SHP77 treated with DMSO at 0.1 percent for 48 hours (cell line): ENCODE data around the gene PARP8.
"Not testable (repeated sequence)": the region's sequence is repeated elsewhere in the genome, so short reads cannot be mapped to it uniquely, and the experiment has no call there.

ENCODE experiments used
- DNase-seq: peaks from one replicate; lab custom pipeline; 2025; lab: John Stamatoyannopoulos, UW

Gene PARP8

DNA sequence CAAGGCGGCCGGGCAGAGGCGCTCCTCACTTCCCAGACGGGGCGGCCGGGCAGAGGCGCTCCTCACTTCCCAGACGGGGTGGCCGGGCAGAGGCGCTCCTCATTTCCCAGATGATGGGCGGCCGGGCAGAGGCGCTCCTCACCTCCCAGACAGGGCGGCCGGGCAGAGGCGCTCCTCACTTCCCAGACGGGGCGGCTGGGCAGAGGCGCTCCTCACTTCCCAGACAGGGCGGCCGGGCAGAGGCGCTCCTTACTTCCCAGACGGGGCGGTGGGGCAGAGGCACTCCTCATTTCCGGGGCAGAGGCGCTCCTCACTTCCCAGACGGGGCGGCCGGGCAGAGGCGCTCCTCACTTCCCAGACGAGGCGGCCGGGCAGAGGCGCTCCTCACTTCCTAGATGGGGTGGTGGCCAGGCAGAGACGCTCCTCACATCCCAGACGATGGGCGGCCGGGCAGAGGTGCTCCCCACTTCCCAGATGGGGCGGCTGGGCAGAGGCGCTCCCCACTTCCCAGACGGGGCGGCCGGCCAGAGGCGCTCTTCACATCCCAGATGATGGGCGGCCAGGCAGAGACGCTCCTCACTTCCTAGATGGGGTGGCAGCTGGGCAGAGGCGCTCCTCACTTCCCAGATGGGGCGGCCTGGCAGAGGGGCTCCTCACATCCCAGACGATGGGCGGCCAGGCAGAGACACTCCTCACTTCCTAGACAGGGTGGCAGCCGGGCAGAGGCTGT is 108.2 kb downstream of the PARP8 start:
- not testable (repeated sequence) for DNase-seq

DNA sequence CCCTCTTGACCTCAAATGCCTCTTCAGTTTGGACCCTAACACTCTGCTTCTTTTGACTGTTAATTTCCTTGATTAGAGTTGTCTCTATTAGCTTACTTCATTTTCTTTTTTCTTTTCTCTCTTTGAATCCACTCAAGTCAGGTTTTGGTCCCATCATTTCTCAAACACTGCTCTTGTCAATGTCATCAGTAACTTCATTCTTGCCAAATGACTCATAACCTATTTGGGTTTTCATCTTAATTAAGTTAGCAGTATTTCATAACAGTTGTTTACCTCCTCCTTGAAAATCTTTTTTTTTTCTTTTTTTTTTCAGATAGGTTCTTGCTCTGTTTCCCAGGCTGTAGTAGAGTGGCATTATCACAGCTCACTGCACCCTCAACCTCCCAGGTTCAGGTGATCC is 119.6 kb downstream of the PARP8 start:
- DNase-seq = no peak

DNA sequence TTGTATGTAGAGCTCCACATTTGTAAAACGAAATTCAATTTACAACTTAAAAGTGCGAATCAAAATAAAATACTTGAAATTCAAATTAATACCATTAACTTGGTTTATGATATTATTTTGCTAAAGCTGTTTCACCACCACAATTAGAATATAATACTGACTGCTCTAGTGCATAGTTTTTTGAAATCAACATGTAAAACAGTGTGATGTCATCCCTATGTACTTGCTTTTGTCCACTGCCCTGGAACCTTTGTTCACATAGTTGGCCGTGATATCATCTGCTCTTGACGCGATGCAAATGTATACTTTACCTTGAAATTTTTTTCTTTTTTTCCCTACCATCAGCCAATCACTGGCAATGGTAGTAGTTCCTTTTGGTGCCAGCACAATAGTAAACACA is 125.4 kb downstream of the PARP8 start:
- DNase-seq = no peak

DNA sequence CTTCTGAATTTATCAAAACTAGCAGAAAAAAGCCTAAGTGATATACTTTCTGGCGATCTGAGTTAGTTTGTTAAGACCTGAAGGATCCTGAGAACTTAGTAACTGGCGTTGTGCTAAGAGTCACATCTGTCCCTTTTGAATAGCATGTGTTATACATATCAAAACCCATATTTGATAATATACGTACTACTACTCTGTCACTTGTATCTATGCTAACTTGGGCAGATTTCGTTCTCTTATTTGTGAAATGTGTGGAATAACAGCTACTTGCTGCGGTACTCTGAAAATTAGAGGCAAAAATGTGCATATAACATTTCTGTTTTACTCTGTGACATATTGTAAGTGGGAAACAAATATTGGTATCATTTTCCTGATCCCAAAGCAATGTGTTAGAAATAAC is 126.4 kb downstream of the PARP8 start:
- DNase-seq = no peak

DNA sequence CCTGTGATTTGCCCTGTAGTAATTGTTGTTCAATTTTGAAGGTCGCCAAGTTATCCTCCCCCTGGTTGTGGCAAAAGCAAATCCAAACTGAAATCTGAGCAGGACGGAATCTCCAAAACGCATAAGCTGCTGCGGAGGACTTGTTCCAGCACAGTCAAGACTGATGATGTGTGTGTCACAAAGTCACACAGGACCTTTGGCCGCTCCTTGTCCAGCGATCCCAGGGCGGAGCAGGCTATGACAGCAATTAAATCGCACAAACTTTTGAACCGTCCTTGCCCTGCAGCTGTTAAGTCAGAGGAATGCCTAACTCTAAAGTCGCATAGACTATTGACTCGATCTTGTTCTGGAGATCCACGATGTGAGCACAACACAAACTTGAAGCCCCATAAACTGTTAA is 128.4 kb downstream of the PARP8 start:
- DNase-seq = no peak

DNA sequence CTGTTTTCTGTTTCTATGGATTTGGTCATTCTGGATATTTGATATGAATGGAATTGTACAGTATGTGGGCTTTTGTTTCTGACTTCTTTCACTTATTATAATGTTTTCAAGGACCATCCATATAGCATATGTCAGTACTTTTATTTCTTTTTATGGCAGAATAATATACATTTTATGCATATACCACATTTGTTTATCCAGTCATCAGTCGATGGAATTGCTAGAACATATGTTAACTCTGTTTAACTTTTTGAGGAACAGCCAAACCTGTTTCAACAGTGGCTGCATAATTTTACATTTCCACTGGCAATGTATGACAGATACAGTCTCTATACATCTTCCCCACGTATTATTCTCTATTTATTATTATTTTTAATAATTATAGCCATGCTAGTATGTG is 131.6 kb downstream of the PARP8 start:
- DNase-seq = no peak

DNA sequence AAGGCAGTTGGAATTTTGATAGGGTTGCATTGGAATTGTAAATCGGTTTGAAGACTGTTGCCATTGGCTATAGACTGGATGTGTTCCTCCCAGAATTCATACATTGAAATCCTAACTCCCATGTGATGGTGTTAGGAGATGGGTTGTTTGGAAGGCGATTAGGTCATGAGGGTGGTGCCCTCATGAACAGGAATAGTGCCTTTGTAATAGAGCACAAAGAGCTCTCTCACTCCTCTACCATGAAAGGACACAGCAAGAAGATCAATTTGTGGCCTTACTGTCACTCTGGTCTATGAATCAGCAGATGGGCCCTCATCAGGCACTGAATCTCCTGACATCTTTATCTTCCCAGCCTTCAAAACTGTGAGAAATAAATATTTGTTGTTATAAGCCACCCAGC is 133.2 kb downstream of the PARP8 start:
- DNase-seq = no peak

DNA sequence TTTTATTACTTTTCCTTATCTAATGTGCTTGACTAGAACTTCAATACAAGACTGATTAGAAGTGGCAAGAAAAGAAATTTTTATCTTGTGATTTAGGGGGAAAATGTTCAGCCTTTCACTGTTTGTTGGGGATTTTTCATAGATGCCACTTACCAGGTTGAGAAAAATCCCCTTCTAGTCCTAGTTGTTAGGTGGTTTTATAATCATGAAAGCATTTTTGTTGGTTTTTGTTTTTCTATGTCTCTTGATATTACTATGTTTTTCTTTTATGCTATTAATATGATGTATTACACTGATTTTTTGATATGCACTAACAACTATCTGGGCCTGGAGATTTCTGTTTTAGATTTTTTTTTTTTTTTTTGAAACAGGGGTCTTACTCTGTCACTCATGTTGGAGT is 134.0 kb downstream of the PARP8 start:
- DNase-seq = no peak

DNA sequence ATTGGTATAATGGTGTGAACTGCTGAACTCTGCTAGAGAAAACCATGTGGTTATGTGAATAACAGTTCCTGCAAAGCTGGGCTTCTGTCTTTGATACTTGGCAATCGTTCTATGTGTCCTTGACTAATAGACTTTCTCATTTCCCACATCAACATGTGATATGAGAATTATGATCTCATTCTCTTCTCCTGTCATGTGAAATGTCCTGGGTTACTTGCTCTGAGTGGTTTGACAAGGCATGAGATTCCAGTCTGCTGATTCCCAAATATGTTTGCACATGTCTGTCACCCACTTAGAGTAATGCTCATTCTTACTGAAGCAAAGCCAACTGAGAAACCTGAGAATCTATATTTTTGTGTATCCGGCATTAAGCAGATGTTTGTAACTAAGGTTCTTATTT is 141.2 kb downstream of the PARP8 start:
- DNase-seq = no peak

DNA sequence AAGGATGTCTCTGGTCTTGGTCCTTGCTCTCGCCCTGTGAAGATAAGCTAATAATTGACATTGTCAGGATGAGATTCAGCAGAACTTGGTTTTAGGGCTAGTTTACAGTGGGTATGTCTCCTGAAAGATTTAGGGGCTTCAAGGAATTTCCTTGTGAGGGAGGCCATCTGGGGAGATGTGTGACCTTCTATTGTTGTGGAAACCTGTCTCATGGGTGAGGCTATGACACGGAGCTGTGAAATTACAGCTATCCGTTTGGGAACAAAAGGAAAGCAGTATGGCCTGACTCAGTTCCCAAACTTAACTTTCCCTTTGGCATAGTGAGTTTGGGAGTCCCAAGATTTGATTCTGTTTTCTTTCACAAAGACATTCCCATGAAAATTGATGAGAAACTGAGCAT is 142.0 kb downstream of the PARP8 start:
- no peak for DNase-seq

DNA sequence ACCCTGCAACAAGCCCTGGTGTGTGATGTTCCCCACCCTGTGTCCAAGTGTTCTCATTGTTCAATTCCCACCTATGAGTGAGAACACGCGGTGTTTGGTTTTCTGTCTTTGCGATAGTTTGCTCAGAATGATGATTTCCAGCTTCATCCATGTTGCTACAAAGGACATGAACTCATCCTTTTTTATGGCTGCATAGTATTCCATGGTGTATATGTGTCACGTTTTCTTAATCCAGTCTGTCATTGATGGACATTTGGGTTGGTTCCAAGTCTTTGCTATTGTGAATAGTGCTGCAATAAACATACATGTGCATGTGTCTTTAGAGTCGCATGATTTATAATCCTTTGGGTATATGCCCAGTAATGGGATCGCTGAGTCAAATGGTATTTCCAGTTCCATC is 145.3 kb downstream of the PARP8 start:
- DNase-seq = not testable (repeated sequence)

DNA sequence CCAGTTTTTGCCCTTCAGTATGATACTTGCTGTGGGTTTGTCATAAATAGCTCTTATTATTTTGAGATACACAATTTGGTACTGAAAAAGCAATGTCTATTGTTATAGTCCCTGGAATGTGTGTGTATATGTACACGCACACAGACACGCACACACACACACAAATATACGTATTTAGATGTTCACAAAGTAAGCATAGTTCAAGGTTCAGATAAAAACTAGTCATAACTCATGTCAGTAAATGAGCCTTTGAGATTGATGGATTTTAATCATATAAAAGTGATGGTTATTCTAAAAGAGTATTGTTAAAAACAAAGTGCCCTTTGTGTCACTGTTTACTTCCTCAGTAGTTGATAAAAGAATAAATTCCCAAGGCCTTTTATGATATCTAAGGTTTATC is 147.3 kb downstream of the PARP8 start:
- DNase-seq = no peak

DNA sequence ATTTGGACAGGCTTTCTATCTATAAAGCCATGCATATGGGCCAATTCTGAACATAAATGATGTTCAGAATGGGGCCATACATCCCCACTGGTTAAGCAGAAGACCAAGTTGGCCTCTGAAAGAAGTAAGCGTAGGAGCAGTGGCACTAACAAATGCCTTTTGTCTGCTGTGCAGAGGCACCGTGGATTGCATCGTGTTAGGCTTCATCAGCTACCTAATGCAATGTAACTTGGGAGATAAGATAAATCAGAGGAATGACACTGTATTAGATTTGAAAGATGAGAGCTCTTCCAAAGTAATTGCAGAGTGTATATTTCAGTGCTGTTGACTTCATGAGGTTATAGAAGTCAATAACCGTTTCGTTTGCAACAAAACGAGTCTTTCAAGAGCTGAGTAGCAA is 148.1 kb downstream of the PARP8 start:
- no peak for DNase-seq

DNA sequence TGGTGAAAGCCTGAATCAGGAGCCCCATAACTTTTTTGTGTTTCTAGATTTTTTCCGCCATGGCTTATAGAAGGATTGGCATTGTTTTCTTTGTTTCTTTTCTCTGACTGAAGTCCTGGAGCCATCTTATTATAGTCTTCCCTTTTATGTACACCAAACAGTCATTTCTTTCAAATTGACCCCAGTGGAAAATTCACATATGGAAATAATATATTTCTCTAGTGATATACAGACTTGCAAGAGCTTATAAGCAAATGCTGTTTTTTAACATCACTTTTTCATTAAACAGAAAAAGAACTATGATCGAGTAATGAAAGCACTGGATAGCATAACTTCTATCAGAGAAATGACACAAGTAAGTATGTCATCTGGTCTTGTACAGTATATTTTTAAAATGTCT is 155.6 kb downstream of the PARP8 start:
- DNase-seq = no peak

DNA sequence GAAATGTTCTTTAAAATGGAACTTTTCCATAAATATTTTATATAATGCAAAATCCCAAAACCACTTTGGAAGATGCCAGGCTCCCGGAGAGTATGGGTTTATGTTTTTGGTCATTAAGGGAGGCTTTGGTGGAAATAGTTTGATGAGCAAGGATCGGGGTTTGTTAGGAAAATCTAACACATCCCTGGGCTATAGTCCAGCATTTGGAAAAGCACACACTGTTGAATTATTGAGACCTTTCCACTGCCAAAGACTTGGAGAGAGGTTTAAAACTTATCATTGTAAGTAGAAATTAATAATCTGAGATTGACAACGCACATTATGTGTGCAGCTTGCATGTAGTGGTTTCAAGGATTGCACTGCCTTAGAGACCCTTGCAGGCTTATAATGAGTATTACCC is 156.3 kb downstream of the PARP8 start:
- no peak for DNase-seq

DNA sequence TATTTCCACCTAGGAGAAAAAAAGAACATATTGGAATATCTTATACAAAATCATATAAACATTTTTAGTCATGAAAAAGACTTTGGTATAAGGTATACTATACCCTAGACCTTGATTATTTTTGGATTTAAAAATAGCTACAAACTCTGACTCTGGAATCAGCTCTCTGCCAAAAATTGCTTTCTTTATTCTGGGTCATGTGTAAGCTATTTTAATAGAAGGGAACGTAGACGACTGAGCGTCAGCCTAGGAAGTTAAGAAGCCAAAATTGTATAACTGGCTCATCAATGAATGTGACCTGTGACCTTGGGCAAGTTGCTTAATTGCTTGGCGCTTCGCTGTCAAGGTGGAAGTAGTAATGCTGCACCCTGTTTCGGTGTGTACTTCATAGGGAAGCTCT is 157.1 kb downstream of the PARP8 start:
- no peak for DNase-seq

DNA sequence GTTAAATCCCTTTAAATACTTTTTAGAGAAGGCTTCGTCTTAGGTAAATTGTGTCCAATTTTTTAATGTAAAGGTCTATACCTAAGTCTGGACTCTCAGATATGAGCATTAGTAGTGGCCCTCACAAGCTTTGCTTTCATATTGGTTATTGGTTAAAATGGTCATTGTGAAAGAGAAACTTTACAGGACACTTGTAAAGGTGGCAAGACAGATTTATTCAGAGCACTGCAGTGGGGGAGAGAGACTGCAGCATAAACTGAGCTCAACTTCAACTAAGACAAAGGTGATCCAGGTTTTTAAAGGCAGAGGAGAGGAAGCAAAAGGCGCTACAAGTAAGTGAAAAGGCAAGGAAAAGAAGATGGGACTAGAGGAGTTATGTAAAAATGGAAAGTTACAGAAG is 157.7 kb downstream of the PARP8 start:
- no peak for DNase-seq

DNA sequence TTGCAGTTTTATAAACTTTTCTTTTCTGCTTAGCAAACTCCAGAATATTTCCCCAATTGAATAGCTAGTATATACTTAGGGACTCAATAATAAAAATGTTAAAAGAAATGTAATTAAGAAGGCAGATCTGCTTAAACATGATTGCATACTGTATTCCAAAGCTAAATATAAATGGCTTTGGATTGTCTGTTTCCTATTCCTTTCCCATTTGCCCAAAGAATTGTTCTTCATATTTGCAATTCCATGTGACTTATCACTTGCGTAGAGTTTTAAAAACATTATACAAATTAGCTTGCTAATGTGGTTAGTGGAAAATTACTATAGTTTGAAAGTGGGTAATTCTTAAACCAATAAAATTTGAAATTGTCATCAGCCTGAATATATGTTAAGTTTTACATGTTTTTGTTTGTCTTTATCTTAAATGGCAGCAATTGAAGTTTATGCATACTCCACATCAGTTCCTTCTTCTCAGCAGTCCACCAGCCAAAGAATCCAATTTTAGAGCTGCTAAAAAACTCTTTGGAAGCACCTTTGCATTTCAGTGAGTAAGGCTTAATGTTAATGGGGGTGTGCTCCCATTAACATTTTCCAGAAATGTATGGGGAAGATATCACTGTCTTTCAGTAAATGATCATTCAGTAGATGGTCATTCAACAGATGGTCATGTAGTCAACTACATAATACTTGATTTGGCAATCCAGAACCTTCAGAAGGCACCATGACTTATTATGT is 161.2 kb downstream of the PARP8 start:
- DNase-seq = no peak

DNA sequence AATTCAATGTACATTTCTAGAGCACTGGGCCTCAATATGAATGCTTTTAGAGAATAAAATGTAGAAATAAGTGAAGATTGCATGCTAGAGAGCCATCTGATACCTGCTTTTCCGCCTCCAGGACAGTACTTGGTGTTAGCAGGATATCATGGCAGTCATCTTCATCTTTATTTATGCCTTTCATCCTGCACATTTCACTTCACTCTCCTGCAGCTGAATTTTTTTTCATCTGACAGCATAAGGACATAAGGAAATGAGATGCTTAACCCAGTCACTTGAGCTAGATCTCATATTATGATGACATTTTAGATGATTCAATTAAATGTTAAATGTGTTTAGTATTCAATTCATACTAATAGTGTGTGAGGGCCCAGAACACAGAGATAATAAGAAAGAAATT is 162.6 kb downstream of the PARP8 start:
- DNase-seq = no peak

DNA sequence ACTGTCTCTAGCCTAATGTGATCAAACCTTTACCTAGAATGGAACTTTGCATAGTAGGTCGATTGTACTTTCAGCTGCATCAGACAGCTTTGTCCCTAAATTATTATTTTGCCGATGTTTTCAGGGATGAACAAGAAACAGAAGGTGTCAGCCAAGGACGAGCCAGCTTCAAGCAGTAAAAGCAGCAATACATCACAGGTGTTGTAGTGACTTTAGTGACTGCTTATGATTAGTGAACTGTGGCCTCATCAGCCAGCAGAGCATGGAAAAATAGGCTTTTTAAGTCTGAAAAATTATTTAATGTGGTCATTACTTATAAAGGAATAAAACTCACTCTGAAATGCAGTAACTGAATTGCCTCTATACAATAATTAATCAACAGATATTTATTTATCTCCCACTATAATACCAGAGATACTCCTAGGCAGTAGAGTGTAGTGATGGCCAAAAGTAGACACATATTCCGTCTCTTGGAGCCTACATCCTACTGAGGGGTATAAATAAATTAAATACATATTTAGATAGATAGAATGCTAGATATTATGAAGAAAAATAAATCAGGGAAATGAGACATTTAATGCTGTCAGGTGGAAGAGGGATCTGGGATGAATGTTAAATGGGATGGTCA is 166.3 kb downstream of the PARP8 start:
- DNase-seq = no peak

DNA sequence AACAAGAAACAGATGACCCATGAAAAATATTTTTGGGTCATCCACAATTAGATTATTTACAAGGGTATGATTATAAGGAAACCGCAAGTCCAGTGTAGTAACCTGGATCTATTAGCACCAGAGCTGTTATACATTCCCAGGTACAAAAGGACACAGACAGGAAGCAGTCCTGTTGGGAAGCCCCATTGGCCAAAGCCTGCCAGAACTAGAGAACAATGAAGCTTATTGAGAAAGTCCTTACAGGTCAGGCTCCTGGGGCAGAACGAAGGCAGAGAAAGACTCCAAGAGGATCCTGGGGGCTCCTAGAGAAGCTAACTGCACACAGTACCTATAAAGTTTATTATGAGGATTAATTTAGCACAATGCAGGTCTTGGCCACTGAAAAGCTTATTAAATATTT is 169.9 kb downstream of the PARP8 start:
- no peak for DNase-seq

DNA sequence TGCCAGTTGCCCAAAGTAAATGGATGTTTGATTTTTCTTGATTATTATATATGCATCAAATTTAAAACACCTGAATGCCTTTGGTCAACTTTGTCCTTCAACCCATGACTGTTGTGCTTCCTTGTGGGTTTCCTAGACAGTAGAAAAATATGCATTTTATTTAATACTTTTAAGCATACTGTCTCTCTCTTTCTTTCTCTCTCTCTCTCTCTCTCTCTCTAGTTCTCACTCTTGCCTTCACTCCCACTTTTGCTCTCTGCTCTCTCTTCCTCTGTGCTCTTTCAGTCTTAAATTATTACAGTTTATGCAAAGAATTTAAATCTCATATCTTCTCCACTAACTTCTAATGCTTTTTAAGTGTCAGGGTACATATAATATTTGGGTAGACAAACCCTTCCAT is 173.0 kb downstream of the PARP8 start:
- no peak for DNase-seq

DNA sequence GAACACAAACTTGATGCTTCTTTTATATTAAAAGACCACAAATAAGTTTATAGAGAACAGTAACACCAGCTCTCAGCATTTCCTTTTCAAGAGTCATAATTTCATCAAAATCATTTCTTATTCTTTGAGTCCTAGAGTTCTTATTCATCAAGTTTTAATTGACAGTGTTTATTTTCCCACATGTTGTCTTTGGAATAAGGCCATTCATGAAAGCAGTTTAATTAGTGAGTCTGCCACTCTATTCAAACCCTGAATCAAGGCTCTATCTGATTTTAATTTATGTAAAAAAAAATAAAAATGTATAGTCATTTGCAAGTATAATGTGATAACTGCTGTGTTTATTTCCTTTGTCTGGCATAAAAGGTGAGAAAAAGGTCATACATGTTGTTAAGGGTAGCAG is 176.7 kb downstream of the PARP8 start:
- DNase-seq = no peak

DNA sequence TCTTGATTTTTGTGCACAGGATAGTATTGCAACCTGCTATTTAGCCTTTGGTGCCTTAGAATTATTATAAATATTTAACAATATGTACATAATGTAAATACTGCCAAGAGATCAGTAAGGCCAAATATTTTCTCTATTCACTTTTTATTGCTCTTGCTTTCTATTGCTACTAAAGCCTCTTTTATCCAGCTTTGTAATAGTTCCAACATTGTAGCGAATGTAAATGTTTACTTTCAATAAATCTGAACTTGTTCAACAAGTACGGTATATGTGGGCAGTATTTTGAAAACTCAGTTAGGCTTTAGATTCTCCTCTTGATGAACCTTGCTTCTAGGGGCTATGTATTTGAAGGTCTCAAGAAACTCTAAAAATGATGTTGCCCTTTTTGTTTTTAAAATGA is 179.8 kb downstream of the PARP8 start:
- DNase-seq = no peak
